Skeletal muscle tissue (tissue), 4 donors: ENCODE results near the gene QRFP. TPM values are rescaled to one million over a fixed set of nuclear protein-coding genes. Genes with fewer than 3 reads are reported as not detected.

Experiments used
- H3K27ac ChIP-seq: one replicate; pipeline ENCODE4 v1.7.0; 2013; ENCODE audit warnings: mild to moderate bottlenecking, low read depth, low read length, inconsistent platforms
- H3K27me3 ChIP-seq, 3 donors: one replicate each; pipeline ENCODE4 v1.7.0; 2013; ENCODE audit warnings: low read length in 3 of 3; ENCODE audit not compliant: control insufficient read depth in 3 of 3, insufficient read depth in 3 of 3
- H3K36me3 ChIP-seq, 3 donors: one replicate each; pipeline ENCODE4 v1.7.0; 2013; ENCODE audit warnings: low read length in 3 of 3; ENCODE audit not compliant: control insufficient read depth in 3 of 3, insufficient read depth in 3 of 3
- H3K4me1 ChIP-seq, 3 donors: one replicate each; pipeline ENCODE4 v1.7.0; 2013; ENCODE audit warnings: low read length in 3 of 3, mild to moderate bottlenecking in 3 of 3; ENCODE audit not compliant: control insufficient read depth in 3 of 3, insufficient read depth in 3 of 3
- H3K4me3 ChIP-seq, 3 donors: one replicate each; pipeline ENCODE4 v1.7.0; 2013; ENCODE audit warnings: low read length in 3 of 3
- H3K9ac ChIP-seq, 3 donors: one replicate each; pipeline ENCODE4 v1.7.0; 2013; ENCODE audit warnings: low read length in 3 of 3, mild to moderate bottlenecking in 3 of 3, moderate library complexity in 2 of 3, low read depth in 1 of 3
- H3K9me3 ChIP-seq, 3 donors: one replicate each; pipeline ENCODE4 v1.7.0; 2013; ENCODE audit warnings: low read length in 3 of 3; ENCODE audit not compliant: control insufficient read depth in 3 of 3
- total RNA-seq: library from RNA; depleted of rRNA; stranded (reverse); fragments of >200 nt; gene quantifications from one replicate; pipeline ENCODE4 v1.2.3, GENCODE V29; 2014
- donor health status: Osteomylitis.

QRFP gene
- total RNA-seq, 1 donor from 2014 or later = not detected

DNA sequence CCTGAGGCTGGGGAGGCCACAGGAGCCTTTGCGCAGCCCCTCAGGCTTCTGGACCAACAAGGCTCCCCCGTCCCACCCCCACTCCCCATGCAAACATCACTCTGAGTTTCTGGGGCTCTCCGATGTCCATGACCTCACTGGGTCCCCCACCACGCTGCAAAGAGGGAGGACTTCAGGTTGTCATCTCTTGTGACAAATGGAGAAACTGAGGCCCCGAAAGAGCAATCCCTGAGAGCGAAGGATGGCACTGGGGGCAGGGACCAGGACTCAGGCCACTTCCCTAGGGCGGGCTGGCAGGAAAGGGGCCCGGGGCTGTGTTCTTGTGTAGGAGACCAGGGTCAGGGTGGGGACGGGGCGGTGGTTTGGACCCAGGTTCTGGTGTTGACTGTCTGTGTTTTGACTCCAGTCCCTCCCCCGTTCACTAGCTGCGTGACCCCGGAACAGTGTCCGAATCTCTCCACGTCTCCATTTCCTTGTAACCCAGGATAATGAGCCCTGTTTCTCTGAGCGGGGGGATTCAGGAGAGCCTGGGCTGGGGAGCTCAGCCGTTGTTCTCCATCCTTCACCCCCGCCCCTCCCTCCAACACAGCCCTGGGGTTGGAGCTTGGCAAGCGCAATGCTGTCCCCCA lies 28.6 kb upstream of the QRFP start:
- peaks cover 28 to 49% (median 41%) of the 10 kb centered on the region in 3 donors for H3K27me3 ChIP-seq
- H3K9ac ChIP-seq = no peak overlapping the region
- H3K9me3 ChIP-seq = no peaks in the 10 kb centered on the region
- no peak overlapping the region for H3K4me3 ChIP-seq
- H3K27ac ChIP-seq = no peak overlapping the region
- H3K36me3 ChIP-seq = no peaks in the 10 kb centered on the region
- no peaks in the 10 kb centered on the region for H3K4me1 ChIP-seq

- Histone ChIP-seq H3K9ac (no peak overlapping the region), H3K4me1 (no peaks in the 10 kb centered on the region), H3K4me3 (no peak overlapping the region), H3K27ac (no peak overlapping the region), H3K36me3 (no peaks in the 10 kb centered on the region), H3K9me3 (no peaks in the 10 kb centered on the region), H3K27me3 (peaks cover 28 to 51% (median 45%) of the 10 kb centered on the region in 3 donors)
Measured at GRCh38 chr9:130924448-130924788, 27.8 kb upstream of the QRFP start.

- Histone ChIP-seq H3K9ac (no peak overlapping the region), H3K4me1 (peaks cover 0 to 2% (median 0%) of the 10 kb centered on the region in 3 donors), H3K27me3 (peaks cover 29 to 52% (median 51%) of the 10 kb centered on the region in 3 donors), H3K9me3 (no peaks in the 10 kb centered on the region), H3K4me3 (no peak overlapping the region), H3K27ac (no peak overlapping the region), H3K36me3 (no peaks in the 10 kb centered on the region)
Measured at GRCh38 chr9:130923611-130924447, 27.2 kb upstream of the QRFP start.

DNA sequence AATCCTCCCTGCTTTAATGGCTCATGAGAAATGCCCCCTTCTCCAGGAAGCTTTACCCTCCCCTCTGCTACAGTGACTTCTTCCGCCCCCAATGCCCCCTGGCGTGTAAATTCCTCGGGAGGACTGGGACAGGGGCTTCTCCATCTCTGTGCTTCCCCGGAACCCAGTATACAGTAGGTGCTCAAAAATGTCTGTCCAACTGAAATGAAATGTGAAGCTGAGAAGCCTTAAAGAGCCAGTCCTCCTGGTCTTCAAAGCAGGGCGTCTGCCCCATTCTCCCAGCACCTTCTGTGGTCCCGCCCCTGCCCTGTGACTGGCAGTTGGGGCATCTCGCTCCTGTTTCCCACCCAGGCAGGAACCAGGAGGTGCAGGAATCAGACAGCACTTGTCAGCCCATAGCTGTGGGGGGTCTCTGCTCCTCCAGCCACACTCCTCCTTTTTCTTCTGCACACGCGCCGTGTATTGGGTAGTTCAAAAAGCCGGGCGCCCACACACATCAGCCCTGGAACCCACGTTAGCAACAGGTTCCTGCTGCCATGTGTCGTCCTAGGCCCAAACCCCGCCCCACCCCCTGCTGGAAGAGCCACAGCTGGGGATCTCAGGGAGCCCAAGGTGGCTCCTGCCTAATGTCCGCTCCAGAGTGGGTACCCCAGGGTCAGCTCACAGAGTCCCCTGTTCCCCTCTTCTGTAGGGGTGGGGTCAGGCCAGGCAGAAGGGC lies 26.4 kb upstream of the QRFP start:
- H3K27me3 ChIP-seq = peaks cover 36 to 59% (median 59%) of the 10 kb centered on the region in 3 donors
- no peak overlapping the region for H3K4me3 ChIP-seq

GRCh38 chr9:130921989-130922892 lies 25.6 kb upstream of the QRFP start:
- peaks cover 0 to 2% (median 0%) of the 10 kb centered on the region in 3 donors for H3K4me1 ChIP-seq
- H3K9me3 ChIP-seq = no peaks in the 10 kb centered on the region
- H3K9ac ChIP-seq = no peak overlapping the region
- no peaks in the 10 kb centered on the region for H3K36me3 ChIP-seq
- no peak overlapping the region for H3K4me3 ChIP-seq
- peaks cover 44 to 67% (median 66%) of the 10 kb centered on the region in 3 donors for H3K27me3 ChIP-seq
- H3K27ac ChIP-seq = no peak overlapping the region

More for the DNA sequence above, 26.4 kb upstream of the QRFP start:
- Histone ChIP-seq H3K4me1 (peaks cover 0 to 2% (median 0%) of the 10 kb centered on the region in 3 donors), H3K27ac (no peak overlapping the region), H3K9me3 (no peaks in the 10 kb centered on the region), H3K9ac (no peak overlapping the region), H3K36me3 (no peaks in the 10 kb centered on the region)

- Histone ChIP-seq H3K36me3 (no peaks in the 10 kb centered on the region), H3K4me3 (no peak overlapping the region), H3K9ac (no peak overlapping the region), H3K27me3 (peaks cover 47 to 72% (median 67%) of the 10 kb centered on the region in 3 donors), H3K27ac (no peak overlapping the region), H3K9me3 (no peaks in the 10 kb centered on the region), H3K4me1 (peaks cover 0 to 2% (median 0%) of the 10 kb centered on the region in 3 donors)
Measured at GRCh38 chr9:130921300-130921988, 24.8 kb upstream of the QRFP start.

DNA sequence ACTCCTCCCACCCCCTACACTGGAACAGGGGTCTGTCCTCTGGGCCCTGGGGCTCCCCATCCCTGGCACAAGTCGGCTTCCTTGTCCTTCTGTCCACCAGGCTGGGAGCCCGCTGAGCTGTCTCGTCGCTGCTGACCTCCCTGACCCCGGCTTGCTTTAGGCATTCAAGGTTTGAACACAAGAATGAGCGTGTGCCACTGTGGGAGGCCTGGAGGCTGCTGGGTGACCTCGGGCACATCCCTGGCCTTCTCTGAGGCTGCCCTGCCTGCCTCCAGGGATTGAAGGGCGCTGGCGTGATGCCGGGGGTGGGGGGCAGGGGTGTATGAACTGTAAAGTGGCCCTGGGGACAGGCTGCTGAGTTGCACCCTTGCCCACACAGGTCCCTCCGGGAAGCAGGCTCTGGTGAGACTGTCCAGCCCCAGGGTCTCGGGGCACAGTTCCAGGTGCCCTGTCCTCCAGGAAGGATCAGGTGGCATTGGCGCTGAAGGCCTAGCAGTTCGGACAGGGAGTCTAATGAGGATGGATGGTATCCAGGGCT lies 24.2 kb upstream of the QRFP start:
- Histone ChIP-seq H3K27ac (no peak overlapping the region), H3K9ac (no peak overlapping the region), H3K27me3 (peaks cover 53 to 75% (median 70%) of the 10 kb centered on the region in 3 donors), H3K4me1 (peaks cover 0 to 2% (median 2%) of the 10 kb centered on the region in 3 donors), H3K36me3 (no peaks in the 10 kb centered on the region), H3K9me3 (no peaks in the 10 kb centered on the region), H3K4me3 (no peak overlapping the region)

- H3K27ac ChIP-seq = no peak overlapping the region
- no peaks in the 10 kb centered on the region for H3K9me3 ChIP-seq
- H3K27me3 ChIP-seq = peaks cover 54 to 74% (median 71%) of the 10 kb centered on the region in 3 donors
Measured at GRCh38 chr9:130920233-130920632, 23.6 kb upstream of the QRFP start.

More at GRCh38 chr9:130920233-130920632, 23.6 kb upstream of the QRFP start:
- Histone ChIP-seq H3K4me3 (no peak overlapping the region), H3K9ac (no peak overlapping the region), H3K36me3 (no peaks in the 10 kb centered on the region), H3K4me1 (peaks cover 0 to 2% (median 2%) of the 10 kb centered on the region in 3 donors)
